Right lobe of liver (tissue), 6 donors: ENCODE results near the gene SRPX. TPM values are rescaled to one million over a fixed set of nuclear protein-coding genes. Genes with fewer than 3 reads are reported as not detected.

Experiments used
- ATAC-seq, 4 donors: fragments of 200-7000 bp; cut with Tn5 transposase; one replicate each; pipeline ENCODE4 v1.9.1; 2020; ENCODE audit warnings: mild to moderate bottlenecking in 4 of 4, moderate library complexity in 4 of 4
- DNase-seq, 3 donors: peaks; one replicate each; pipeline ENCODE4 v3.0.0-alpha.2; 2020
- H3K27ac ChIP-seq, 3 donors: fragments of 200-600 bp; one replicate each; pipeline ENCODE4 v1.8.0; 2022
- H3K27me3 ChIP-seq, 2 donors: fragments of 200-600 bp; one replicate each; pipeline ENCODE4 v1.8.0; 2022
- H3K36me3 ChIP-seq, 4 donors: fragments of 200-600 bp; sonication (generic) in 1 of 4; one replicate each; pipeline versions ENCODE4 v1.5.1 to v1.8.0; 2017 to 2022; ENCODE audit warnings: control low read depth in 1 of 4
- H3K4me1 ChIP-seq, 4 donors: fragments of 200-600 bp; sonication (generic) in 1 of 4; one replicate each; pipeline versions ENCODE4 v1.5.1 to v1.8.0; 2017 to 2022; ENCODE audit warnings: control low read depth in 1 of 4
- H3K4me3 ChIP-seq, 3 donors: fragments of 200-600 bp; one replicate each; pipeline ENCODE4 v1.8.0; 2022
- H3K9me3 ChIP-seq, 4 donors: fragments of 200-600 bp; sonication (generic) in 1 of 4; one replicate each; pipeline versions ENCODE4 v1.5.1 to v1.8.0; 2017 to 2022; ENCODE audit warnings: control low read depth in 1 of 4
- CTCF ChIP-seq, 4 donors: fragments of 200-600 bp in 3 of 4; fragments of 450-650 bp in 1 of 4; IDR thresholded peaks; one replicate each; pipeline versions ENCODE4 v1.5.1 to v1.8.0; 2016 to 2022; ENCODE audit warnings: antibody characterized with exemption in 4 of 4, mild to moderate bottlenecking in 2 of 4
- POLR2A ChIP-seq: fragments of 450-650 bp; IDR thresholded peaks from one replicate; pipeline ENCODE4 v1.6.1; 2017; ENCODE audit warnings: antibody characterized with exemption, mild to moderate bottlenecking
- WGBS: methylation state at CpG from one replicate; pipeline ENCODE4 v1.1.6; 2018; ENCODE audit warnings: low coverage, low lambda C conversion rate; ENCODE audit not compliant: insufficient coverage; ENCODE audit errors: missing lambda C conversion rate; 5-methylcytosine and 5-hydroxymethylcytosine counted together
- intact Hi-C, 2 donors: fragments of 100-400 bp; cut with DNase I; formaldehyde crosslinking; loops; one replicate each; pipeline versions ENCODE4 v1.11.2 to v1.14.1; 2022
- total RNA-seq, 6 experiments: library from RNA; depleted of rRNA in 2 of 6; stranded (reverse); fragments of >200 nt in 2 of 6; fragmentation: NEBNext Ultra II Directional in 3 of 6; extraction: Animal tissue kit (Norgen Biotek cat#: 25700) in 3 of 6; gene quantifications; one replicate each; pipeline versions ENCODE4 v1.1.0 to v1.2.4, GENCODE V29; 2016 to 2023
- donor health status: DM: no; HTN: yes; CAD: no.
- donor health status: DM: no; HTN: no; CAD: no.
- donor health status: DM: no; HTN: no; CAD: no.
- donor health status: DM: no; HTN: yes; CAD: no.
- donor health status: DM: no; HTN: yes; CAD: no.

SRPX gene
- total RNA-seq, 6 experiments from 2014 or later, result 6.5 to 15.3 (median 10.5) TPM

DNA sequence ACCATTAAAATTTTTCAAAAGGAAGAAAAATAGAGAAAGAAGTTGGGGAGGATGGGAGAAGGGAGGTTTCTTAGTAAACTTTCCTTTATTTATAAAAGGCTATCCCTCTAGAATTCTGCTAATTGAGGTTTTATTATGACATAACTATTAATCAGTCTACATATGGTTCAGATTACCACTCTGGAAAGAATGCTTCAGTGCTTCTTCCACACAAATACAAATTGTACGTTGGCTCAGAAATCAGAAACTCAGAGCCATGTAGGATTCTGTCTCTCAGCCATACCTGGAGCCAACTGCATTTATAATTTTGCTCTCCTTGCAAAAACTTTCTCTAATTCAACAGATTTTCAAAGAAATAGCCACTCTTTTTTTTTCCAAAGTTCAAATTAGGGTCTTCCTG, 37.1 kb downstream of the SRPX start:
- Histone ChIP-seq H3K27me3 (no peaks in the 10 kb centered on the region), H3K36me3 (no peaks in the 10 kb centered on the region), H3K27ac (no peak overlapping the region), H3K4me3 (no peak overlapping the region), H3K9me3 (no peaks in the 10 kb centered on the region), H3K4me1 (no peaks in the 10 kb centered on the region)
- ATAC-seq (no peak), DNase-seq (no peak)
- intact Hi-C loops, result no loop called here
- TF ChIP-seq POLR2A (no peak), CTCF (IDR thresholded peaks at IDR 0.05) (no peak)
- 54% methylated on average over 1 of the region's 1 CpG for WGBS

GRCh38 chrX:38181357-38181756, 39.3 kb downstream of the SRPX start:
- H3K4me1 ChIP-seq, result no peaks in the 10 kb centered on the region
- DNase-seq, result no peak
- TF ChIP-seq CTCF (IDR thresholded peaks at IDR 0.05) (no peak), POLR2A (no peak)
- H3K36me3 ChIP-seq, result no peaks in the 10 kb centered on the region
- H3K27ac ChIP-seq, result no peak overlapping the region
- no peak for ATAC-seq
- no peaks in the 10 kb centered on the region for H3K9me3 ChIP-seq
- WGBS, result 32% methylated on average over 2 of the region's 2 CpGs
- H3K4me3 ChIP-seq, result no peak overlapping the region
- H3K27me3 ChIP-seq, result no peaks in the 10 kb centered on the region
- intact Hi-C loops, result no loop called here

DNA sequence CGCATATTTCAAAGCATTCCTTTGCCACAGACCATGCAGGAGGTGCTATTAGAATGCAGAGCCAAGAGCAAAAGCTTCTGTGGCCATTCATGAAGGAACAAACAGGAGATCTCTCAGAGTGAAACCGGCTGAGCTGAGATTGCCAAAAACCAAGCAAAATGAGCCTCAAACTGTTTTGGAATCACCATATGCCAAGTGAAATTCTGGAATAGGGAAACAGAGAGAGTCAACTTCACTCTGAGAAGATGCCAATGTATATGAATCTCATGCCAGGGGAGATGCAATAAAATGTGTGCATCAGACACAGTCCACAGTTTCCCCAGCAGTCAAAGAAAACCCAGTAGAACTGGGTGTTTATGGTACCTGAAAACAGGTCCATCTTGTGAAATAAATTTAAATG, 42.3 kb downstream of the SRPX start:
- H3K4me1 ChIP-seq, result no peaks in the 10 kb centered on the region
- intact Hi-C loops, result no loop called here
- no peak overlapping the region for H3K4me3 ChIP-seq
- no peaks in the 10 kb centered on the region for H3K36me3 ChIP-seq
- no peaks in the 10 kb centered on the region for H3K9me3 ChIP-seq
- TF ChIP-seq POLR2A (no peak), CTCF (IDR thresholded peaks at IDR 0.05) (no peak)
- H3K27ac ChIP-seq, result no peak overlapping the region
- DNase-seq, result no peak
- ATAC-seq, result no peak
- peaks cover 0 to under 1% of the 10 kb centered on the region in 2 donors for H3K27me3 ChIP-seq
- WGBS, result 34% methylated on average over 2 of the region's 2 CpGs

- 20% methylated on average over 1 of the region's 3 CpGs for WGBS
- DNase-seq (peak; percentile 29 to 57 (median 45)), ATAC-seq (peak; percentile 83 to 93 (median 89))
- no peak overlapping the region for H3K27ac ChIP-seq
- H3K9me3 ChIP-seq, result no peaks in the 10 kb centered on the region
- peaks cover 0 to 4% of the 10 kb centered on the region in 2 donors for H3K27me3 ChIP-seq
- intact Hi-C loops, result no loop called here
- H3K4me3 ChIP-seq, result no peak overlapping the region
- TF ChIP-seq POLR2A (no peak), CTCF (IDR thresholded peaks at IDR 0.05) (peak; percentile 52 to 71 (median 62))
- no peaks in the 10 kb centered on the region for H3K36me3 ChIP-seq
- no peaks in the 10 kb centered on the region for H3K4me1 ChIP-seq
Measured at GRCh38 chrX:38175139-38175538, 45.5 kb downstream of the SRPX start.

DNA sequence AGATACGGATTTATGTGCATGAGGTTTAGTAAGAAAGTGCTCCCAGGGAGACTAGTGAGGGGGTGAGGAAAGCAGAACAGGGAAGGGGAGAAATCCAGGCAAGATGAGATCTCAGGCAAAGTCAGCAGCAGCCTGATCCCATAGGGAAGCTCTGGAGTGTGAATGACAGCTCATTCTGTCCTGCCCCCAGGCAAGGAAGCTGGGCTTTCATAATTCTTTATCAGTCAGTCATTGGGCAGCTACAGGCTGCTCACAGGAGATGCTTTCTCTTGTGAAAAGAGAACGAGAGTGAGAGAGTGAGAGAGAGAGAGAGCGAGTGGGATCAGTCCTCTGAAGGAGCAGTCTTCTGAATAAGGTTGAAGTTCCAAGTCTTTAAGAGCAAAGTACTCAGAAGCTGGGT, 48.1 kb downstream of the SRPX start:
- H3K9me3 ChIP-seq, result no peaks in the 10 kb centered on the region
- DNase-seq, result no peak
- no peaks in the 10 kb centered on the region for H3K36me3 ChIP-seq
- 38% methylated on average over 3 of the region's 3 CpGs for WGBS
- ATAC-seq, result no peak
- peaks cover 0 to 4% of the 10 kb centered on the region in 2 donors for H3K27me3 ChIP-seq
- H3K4me3 ChIP-seq, result no peak overlapping the region
- intact Hi-C loops, result no loop called here
- H3K4me1 ChIP-seq, result no peaks in the 10 kb centered on the region
- H3K27ac ChIP-seq, result no peak overlapping the region
- TF ChIP-seq CTCF (IDR thresholded peaks at IDR 0.05), result no peak
- TF ChIP-seq POLR2A, result no peak
